ENCODE measurements around the gene FSTL3.
"Not testable (repeated sequence)": the region's sequence is repeated elsewhere in the genome, so short reads cannot be mapped to it uniquely, and the experiment has no call there.

Gene FSTL3

GRCh38 chr19:711254-711653, 35.1 kb downstream of the FSTL3 start:
- DNase-seq (ENCODE audit: low spot score) = no peak

- no peak for DNase-seq (ENCODE audit: low spot score)
Measured at GRCh38 chr19:715347-715746, 39.2 kb downstream of the FSTL3 start.

- DNase-seq (ENCODE audit: low spot score) = no peak
Measured at GRCh38 chr19:718251-718951, 42.2 kb downstream of the FSTL3 start.

- DNase-seq (ENCODE audit: low spot score) = no peak
Measured at GRCh38 chr19:718991-719512, 42.9 kb downstream of the FSTL3 start.

- DNase-seq (ENCODE audit: low spot score) = no peak
Measured at GRCh38 chr19:719636-720344, 43.6 kb downstream of the FSTL3 start.

GRCh38 chr19:720345-721160, 44.4 kb downstream of the FSTL3 start:
- no peak for DNase-seq (ENCODE audit: low spot score)

- DNase-seq (ENCODE audit: low spot score) = no peak
Measured at GRCh38 chr19:722553-723101, 46.4 kb downstream of the FSTL3 start.

GRCh38 chr19:723247-723646, 47.1 kb downstream of the FSTL3 start:
- no peak for DNase-seq (ENCODE audit: low spot score)

GRCh38 chr19:723714-724113, 47.5 kb downstream of the FSTL3 start:
- no peak for DNase-seq (ENCODE audit: low spot score)

GRCh38 chr19:725461-726089, 49.4 kb downstream of the FSTL3 start:
- DNase-seq (ENCODE audit: low spot score) = no peak

GRCh38 chr19:726993-727956, 51.1 kb downstream of the FSTL3 start:
- DNase-seq (ENCODE audit: low spot score) = no peak

GRCh38 chr19:728011-728410, 51.8 kb downstream of the FSTL3 start:
- DNase-seq (ENCODE audit: low spot score) = no peak

GRCh38 chr19:729564-729963, 53.4 kb downstream of the FSTL3 start:
- not testable (repeated sequence) for DNase-seq (ENCODE audit: low spot score)

- no peak for DNase-seq (ENCODE audit: low spot score)
Measured at GRCh38 chr19:729965-730668, 53.9 kb downstream of the FSTL3 start.

- DNase-seq (ENCODE audit: low spot score) = no peak
Measured at GRCh38 chr19:731000-731399, 54.8 kb downstream of the FSTL3 start.

GRCh38 chr19:732148-733069, 56.2 kb downstream of the FSTL3 start:
- no peak for DNase-seq (ENCODE audit: low spot score)
